OCI-M2 (cell line): Measurements from ENCODE around the gene COLGALT1.
"Not testable (repeated sequence)": the region's sequence is repeated elsewhere in the genome, so short reads cannot be mapped to it uniquely, and the experiment has no call there.

Experiments used
- DNase-seq: peaks from one replicate; lab custom pipeline; 2025; ENCODE audit not compliant: unreplicated experiment; lab: John Stamatoyannopoulos, UW

COLGALT1 gene

GRCh38 chr19:17555480-17555928 is at the start of gene COLGALT1:
COLGALT1 (plus strand) TSS chr19:17555649; CDS start chr19:17555714, 65 bp downstream.
- peak; percentile 84 for DNase-seq

GRCh38 chr19:17506745-17507144 is 48.7 kb upstream of the COLGALT1 start:
- DNase-seq = no peak

- DNase-seq = not testable (repeated sequence)
Observed at GRCh38 chr19:17508558-17508933, 46.9 kb upstream of the COLGALT1 start.

- no peak for DNase-seq
Observed at GRCh38 chr19:17510220-17510993, 45.0 kb upstream of the COLGALT1 start.

- peak; percentile 45 for DNase-seq
Observed at GRCh38 chr19:17511724-17512573, 43.5 kb upstream of the COLGALT1 start.

GRCh38 chr19:17512574-17512939 is 42.9 kb upstream of the COLGALT1 start:
- no peak for DNase-seq

GRCh38 chr19:17515408-17516149 is 39.9 kb upstream of the COLGALT1 start:
- no peak for DNase-seq

GRCh38 chr19:17517898-17518297 is 37.6 kb upstream of the COLGALT1 start:
- no peak for DNase-seq

- not testable (repeated sequence) for DNase-seq
Observed at GRCh38 chr19:17518654-17519053, 36.8 kb upstream of the COLGALT1 start.

- no peak for DNase-seq
Observed at GRCh38 chr19:17519967-17520366, 35.5 kb upstream of the COLGALT1 start.

GRCh38 chr19:17520865-17521264 is 34.6 kb upstream of the COLGALT1 start:
- no peak for DNase-seq

- no peak for DNase-seq
Observed at GRCh38 chr19:17522988-17523872, 32.2 kb upstream of the COLGALT1 start.

GRCh38 chr19:17524651-17525050 is 30.8 kb upstream of the COLGALT1 start:
- no peak for DNase-seq

- DNase-seq = no peak
Observed at GRCh38 chr19:17525141-17525540, 30.3 kb upstream of the COLGALT1 start.

GRCh38 chr19:17526922-17527321 is 28.5 kb upstream of the COLGALT1 start:
- DNase-seq = no peak

- DNase-seq = no peak
Observed at GRCh38 chr19:17527326-17527725, 28.1 kb upstream of the COLGALT1 start.

- DNase-seq = no peak
Observed at GRCh38 chr19:17528610-17529009, 26.8 kb upstream of the COLGALT1 start.

GRCh38 chr19:17529239-17530158 is 25.9 kb upstream of the COLGALT1 start:
- DNase-seq = no peak

GRCh38 chr19:17530586-17530985 is 24.9 kb upstream of the COLGALT1 start:
- no peak for DNase-seq
